ENCODE results near the gene CACNA2D2.

DNA sequence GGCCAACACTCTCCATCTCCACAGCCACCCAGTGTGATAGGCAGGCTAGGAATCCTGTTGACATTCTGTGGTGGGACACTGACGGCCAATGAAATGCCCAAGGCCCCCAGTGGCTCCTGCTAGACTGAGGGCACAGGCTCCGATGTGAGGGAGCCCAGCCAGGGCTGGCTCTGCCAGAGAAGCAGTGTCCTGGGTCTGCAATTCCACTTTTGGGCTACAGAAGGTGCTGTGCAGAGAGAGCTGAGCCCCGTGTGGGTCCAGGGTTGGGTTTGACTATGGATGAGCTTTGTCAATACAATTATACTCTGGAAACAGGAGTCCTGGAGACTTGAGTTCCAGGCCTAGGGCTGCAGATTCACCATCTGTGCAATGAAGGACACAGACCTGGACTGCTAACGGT lies 88.4 kb downstream of the CACNA2D2 start:
- TF ChIP-seq, protein P1, sequence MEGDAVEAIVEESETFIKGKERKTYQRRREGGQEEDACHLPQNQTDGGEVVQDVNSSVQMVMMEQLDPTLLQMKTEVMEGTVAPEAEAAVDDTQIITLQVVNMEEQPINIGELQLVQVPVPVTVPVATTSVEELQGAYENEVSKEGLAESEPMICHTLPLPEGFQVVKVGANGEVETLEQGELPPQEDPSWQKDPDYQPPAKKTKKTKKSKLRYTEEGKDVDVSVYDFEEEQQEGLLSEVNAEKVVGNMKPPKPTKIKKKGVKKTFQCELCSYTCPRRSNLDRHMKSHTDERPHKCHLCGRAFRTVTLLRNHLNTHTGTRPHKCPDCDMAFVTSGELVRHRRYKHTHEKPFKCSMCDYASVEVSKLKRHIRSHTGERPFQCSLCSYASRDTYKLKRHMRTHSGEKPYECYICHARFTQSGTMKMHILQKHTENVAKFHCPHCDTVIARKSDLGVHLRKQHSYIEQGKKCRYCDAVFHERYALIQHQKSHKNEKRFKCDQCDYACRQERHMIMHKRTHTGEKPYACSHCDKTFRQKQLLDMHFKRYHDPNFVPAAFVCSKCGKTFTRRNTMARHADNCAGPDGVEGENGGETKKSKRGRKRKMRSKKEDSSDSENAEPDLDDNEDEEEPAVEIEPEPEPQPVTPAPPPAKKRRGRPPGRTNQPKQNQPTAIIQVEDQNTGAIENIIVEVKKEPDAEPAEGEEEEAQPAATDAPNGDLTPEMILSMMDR (IDR thresholded peaks at IDR 0.05; ENCODE audit: insufficient read depth, low read length, poor library complexity, severe bottlenecking): no peak
- TF ChIP-seq EZH2phosphoT487 (conservative IDR thresholded peaks at IDR 0.05; ENCODE audit: low read length): no peak

Measured in SU-DHL-6 (cell line).